GM12874 (cell line): ENCODE results near the gene CDH5.

ENCODE experiments used
- CTCF ChIP-seq: IDR thresholded peaks from 2 replicates; pipeline ENCODE4 v1.5.1; 2011; ENCODE audit warnings: low read depth, mild to moderate bottlenecking, control low read depth, low read length, moderate library complexity; ENCODE audit not compliant: insufficient read depth

The CDH5 gene

GRCh38 chr16:66390346-66391108 lies 24.0 kb downstream of the CDH5 start:
- TF ChIP-seq CTCF: no peak

GRCh38 chr16:66391726-66392670 lies 25.5 kb downstream of the CDH5 start:
- no peak for TF ChIP-seq CTCF

GRCh38 chr16:66395806-66396555 lies 29.5 kb downstream of the CDH5 start:
- TF ChIP-seq CTCF: no peak

- no peak for TF ChIP-seq CTCF
These were observed 31.4 kb downstream of the CDH5 start for GRCh38 chr16:66397736-66398433.

- no peak for TF ChIP-seq CTCF
These were observed 32.5 kb downstream of the CDH5 start for GRCh38 chr16:66399031-66399430.

- TF ChIP-seq CTCF: no peak
These were observed 33.4 kb downstream of the CDH5 start for GRCh38 chr16:66399930-66400329.
